ENCODE measurements around the gene TRAF3.

The TRAF3 gene

DNA sequence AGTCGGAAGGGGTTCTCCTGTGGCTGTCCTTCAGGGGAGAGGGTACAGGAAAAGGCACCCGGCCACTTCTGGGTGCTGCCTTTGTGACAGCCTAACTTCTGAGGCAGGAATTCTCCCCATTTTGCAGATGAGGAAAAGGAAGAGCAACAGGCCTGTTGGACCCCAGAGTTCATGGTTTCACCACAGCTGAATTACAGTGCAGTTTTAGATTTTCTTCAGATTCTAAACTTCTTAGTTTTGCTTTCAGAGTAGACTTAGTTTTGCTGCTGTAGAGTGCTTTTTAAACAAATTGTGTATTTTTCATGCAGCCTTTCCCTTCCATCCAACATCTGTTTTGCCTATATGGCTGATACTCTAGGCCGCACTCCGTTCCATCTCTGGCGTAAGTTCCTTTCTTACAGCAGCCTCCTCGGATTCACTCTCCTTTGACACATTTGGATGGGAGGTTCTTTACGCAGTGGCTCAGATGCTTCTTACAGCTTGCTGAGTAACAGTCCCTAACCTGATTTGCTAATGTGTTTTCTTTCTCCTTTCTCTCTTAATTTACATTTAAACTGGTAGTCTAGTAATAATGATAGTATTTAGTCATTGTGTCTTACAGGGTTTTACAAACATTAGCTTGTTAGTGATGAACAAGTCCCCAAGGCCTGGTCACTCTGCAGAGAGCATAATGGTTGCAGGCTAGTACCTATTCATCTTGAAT, 7.8 kb downstream of the TRAF3 start:
- Histone ChIP-seq H3K9ac (ENCODE audit: low read length) (no peak overlapping the region), H3K56ac (ENCODE audit: low read length) (no peak overlapping the region), H3K4me1 (ENCODE audit: control insufficient read depth, low read depth, low read length) (no peaks in the 10 kb centered on the region), H3K18ac (ENCODE audit: low read length) (no peak overlapping the region), H3K27me3 (ENCODE audit: insufficient read depth, low read length, poor library complexity) (no peaks in the 10 kb centered on the region), H2BK15ac (replicated peaks; ENCODE audit: low read depth) (no peak overlapping the region), H2BK120ac (ENCODE audit: low read depth, low read length) (no peak overlapping the region), H3K27ac (ENCODE audit: low read depth, low read length) (no peak overlapping the region), H3K79me1 (ENCODE audit: low read length) (peaks cover 8% of the 10 kb centered on the region), H3K4me2 (ENCODE audit: low read length) (no peak overlapping the region), H3K79me2 (ENCODE audit: control insufficient read depth, insufficient read depth, low read length) (no peaks in the 10 kb centered on the region), H2AK5ac (ENCODE audit: low read length) (no peak overlapping the region), H3K4me3 (ENCODE audit: low read length) (no peak overlapping the region), H3K4ac (ENCODE audit: low read depth, low read length) (no peak overlapping the region), H4K5ac (ENCODE audit: low read length) (no peak overlapping the region), H3K23ac (ENCODE audit: low read length) (no peak overlapping the region), H4K8ac (ENCODE audit: low read depth, low read length) (no peak overlapping the region), H3K36me3 (ENCODE audit: control insufficient read depth, insufficient read depth, low read length) (no peaks in the 10 kb centered on the region), H2BK5ac (ENCODE audit: low read length) (no peak overlapping the region)
- no CpG with 5 or more reads among the region's 7 CpGs for WGBS (ENCODE audit: extremely low coverage, insufficient coverage, low lambda C conversion rate)
- no peak for DNase-seq

DNA sequence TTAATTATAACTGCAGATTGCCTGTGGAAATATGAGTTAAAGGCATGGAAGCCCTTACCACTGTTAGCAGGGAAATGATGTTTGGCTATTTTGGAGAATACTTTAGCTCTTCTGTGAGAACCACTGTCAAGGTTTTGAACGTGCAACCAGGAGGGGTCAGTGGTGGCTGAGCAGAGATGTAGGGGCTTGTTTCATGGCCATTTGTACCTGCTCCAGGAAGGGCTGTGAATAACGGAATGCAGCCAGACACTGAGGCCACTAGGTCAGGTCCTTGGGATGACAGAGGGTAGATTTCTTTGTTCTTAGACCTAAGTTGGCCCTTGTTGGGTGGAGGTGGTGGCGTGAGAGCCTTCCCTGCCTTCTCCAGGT, 8.3 kb downstream of the TRAF3 start:
- H3K56ac ChIP-seq (ENCODE audit: low read length), result no peak overlapping the region
- H2BK15ac ChIP-seq (replicated peaks; ENCODE audit: low read depth), result no peak overlapping the region
- no peak overlapping the region for H3K4me3 ChIP-seq (ENCODE audit: low read length)
- H3K4me1 ChIP-seq (ENCODE audit: control insufficient read depth, low read depth, low read length), result no peaks in the 10 kb centered on the region
- no peak overlapping the region for H4K8ac ChIP-seq (ENCODE audit: low read depth, low read length)
- no peak overlapping the region for H4K5ac ChIP-seq (ENCODE audit: low read length)
- no peak overlapping the region for H3K27ac ChIP-seq (ENCODE audit: low read depth, low read length)
- no peak overlapping the region for H3K4me2 ChIP-seq (ENCODE audit: low read length)
- no peak overlapping the region for H3K4ac ChIP-seq (ENCODE audit: low read depth, low read length)
- no peak overlapping the region for H3K9ac ChIP-seq (ENCODE audit: low read length)
- H2AK5ac ChIP-seq (ENCODE audit: low read length), result no peak overlapping the region
- no peak overlapping the region for H2BK120ac ChIP-seq (ENCODE audit: low read depth, low read length)
- no peak for DNase-seq
- H3K27me3 ChIP-seq (ENCODE audit: insufficient read depth, low read length, poor library complexity), result no peaks in the 10 kb centered on the region
- no peak overlapping the region for H3K23ac ChIP-seq (ENCODE audit: low read length)
- H2BK5ac ChIP-seq (ENCODE audit: low read length), result no peak overlapping the region
- H3K36me3 ChIP-seq (ENCODE audit: control insufficient read depth, insufficient read depth, low read length), result no peaks in the 10 kb centered on the region
- no peaks in the 10 kb centered on the region for H3K79me2 ChIP-seq (ENCODE audit: control insufficient read depth, insufficient read depth, low read length)
- peaks cover 8% of the 10 kb centered on the region for H3K79me1 ChIP-seq (ENCODE audit: low read length)
- WGBS (ENCODE audit: extremely low coverage, insufficient coverage, low lambda C conversion rate), result no CpG with 5 or more reads among the region's 3 CpGs
- H3K18ac ChIP-seq (ENCODE audit: low read length), result no peak overlapping the region

- no peaks in the 10 kb centered on the region for H3K27me3 ChIP-seq (ENCODE audit: insufficient read depth, low read length, poor library complexity)
- H3K4me2 ChIP-seq (ENCODE audit: low read length), result no peak overlapping the region
- no peak overlapping the region for H3K9ac ChIP-seq (ENCODE audit: low read length)
- H2BK120ac ChIP-seq (ENCODE audit: low read depth, low read length), result no peak overlapping the region
- H3K79me1 ChIP-seq (ENCODE audit: low read length), result peaks cover 6% of the 10 kb centered on the region
- H3K27ac ChIP-seq (ENCODE audit: low read depth, low read length), result no peak overlapping the region
- no peak overlapping the region for H3K23ac ChIP-seq (ENCODE audit: low read length)
- H3K36me3 ChIP-seq (ENCODE audit: control insufficient read depth, insufficient read depth, low read length), result no peaks in the 10 kb centered on the region
- no peak overlapping the region for H3K4ac ChIP-seq (ENCODE audit: low read depth, low read length)
- no peak overlapping the region for H3K4me3 ChIP-seq (ENCODE audit: low read length)
- H3K56ac ChIP-seq (ENCODE audit: low read length), result no peak overlapping the region
- no peak overlapping the region for H4K5ac ChIP-seq (ENCODE audit: low read length)
- no peak for DNase-seq
- WGBS (ENCODE audit: extremely low coverage, insufficient coverage, low lambda C conversion rate), result no CpG with 5 or more reads among the region's 4 CpGs
- no peaks in the 10 kb centered on the region for H3K4me1 ChIP-seq (ENCODE audit: control insufficient read depth, low read depth, low read length)
- H3K79me2 ChIP-seq (ENCODE audit: control insufficient read depth, insufficient read depth, low read length), result no peaks in the 10 kb centered on the region
- no peak overlapping the region for H2BK15ac ChIP-seq (replicated peaks; ENCODE audit: low read depth)
- H2AK5ac ChIP-seq (ENCODE audit: low read length), result no peak overlapping the region
- H4K8ac ChIP-seq (ENCODE audit: low read depth, low read length), result no peak overlapping the region
- H2BK5ac ChIP-seq (ENCODE audit: low read length), result no peak overlapping the region
- no peak overlapping the region for H3K18ac ChIP-seq (ENCODE audit: low read length)
Observed at GRCh38 chr14:102786768-102787167, 9.5 kb downstream of the TRAF3 start.

- DNase-seq, result no peak
- Histone ChIP-seq H3K27me3 (ENCODE audit: insufficient read depth, low read length, poor library complexity) (no peaks in the 10 kb centered on the region), H3K56ac (ENCODE audit: low read length) (no peak overlapping the region), H3K4me1 (ENCODE audit: control insufficient read depth, low read depth, low read length) (no peaks in the 10 kb centered on the region), H2BK15ac (replicated peaks; ENCODE audit: low read depth) (no peak overlapping the region), H2BK120ac (ENCODE audit: low read depth, low read length) (no peak overlapping the region), H4K8ac (ENCODE audit: low read depth, low read length) (no peak overlapping the region), H3K79me1 (ENCODE audit: low read length) (peaks cover 5% of the 10 kb centered on the region), H3K36me3 (ENCODE audit: control insufficient read depth, insufficient read depth, low read length) (no peaks in the 10 kb centered on the region), H3K4me2 (ENCODE audit: low read length) (no peak overlapping the region), H3K4me3 (ENCODE audit: low read length) (no peak overlapping the region), H3K4ac (ENCODE audit: low read depth, low read length) (no peak overlapping the region), H3K27ac (ENCODE audit: low read depth, low read length) (no peak overlapping the region), H2AK5ac (ENCODE audit: low read length) (no peak overlapping the region), H4K5ac (ENCODE audit: low read length) (no peak overlapping the region), H3K9ac (ENCODE audit: low read length) (no peak overlapping the region), H3K79me2 (ENCODE audit: control insufficient read depth, insufficient read depth, low read length) (no peaks in the 10 kb centered on the region), H3K23ac (ENCODE audit: low read length) (no peak overlapping the region), H2BK5ac (ENCODE audit: low read length) (no peak overlapping the region), H3K18ac (ENCODE audit: low read length) (no peak overlapping the region)
- WGBS (ENCODE audit: extremely low coverage, insufficient coverage, low lambda C conversion rate), result no CpG with 5 or more reads among the region's 5 CpGs
Observed at GRCh38 chr14:102789349-102789748, 12.1 kb downstream of the TRAF3 start.

DNA sequence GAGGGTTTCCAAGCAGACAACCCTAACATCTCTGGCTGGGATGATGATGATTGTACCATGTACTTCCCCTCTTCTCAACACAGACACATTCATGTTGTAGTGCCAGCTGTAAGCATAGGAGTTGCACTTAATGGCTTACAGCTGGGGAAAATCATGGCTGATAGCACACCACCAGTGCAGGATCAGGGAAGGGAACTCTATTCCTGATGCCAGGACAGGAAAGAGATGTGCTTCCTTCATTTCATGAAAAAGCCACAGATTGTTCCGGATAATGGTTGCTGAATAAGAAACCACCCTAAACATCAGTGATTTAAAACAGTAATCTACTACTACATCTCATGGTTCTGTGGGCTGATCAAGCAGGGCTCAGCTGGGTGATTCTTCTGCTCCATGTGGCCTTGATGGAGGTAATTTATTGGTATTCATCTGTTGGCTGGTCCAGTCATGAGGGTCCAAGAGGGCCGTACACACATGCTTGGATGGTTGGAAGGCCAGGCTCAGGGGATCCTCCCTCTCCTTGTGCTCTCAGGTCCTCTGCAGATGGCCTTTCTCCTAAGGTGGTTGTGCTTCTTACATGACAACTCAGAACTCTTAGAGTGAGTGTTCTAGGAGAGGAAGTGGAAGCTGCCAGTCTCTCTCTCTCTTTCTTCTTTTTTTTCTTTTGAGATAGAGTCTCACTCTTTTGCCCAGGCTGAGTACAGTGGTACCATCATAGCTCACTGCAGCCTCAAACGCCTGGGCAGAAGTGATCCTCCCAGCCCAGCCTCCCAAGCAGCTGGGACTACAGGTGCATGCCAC, 16.5 kb downstream of the TRAF3 start:
- H4K5ac ChIP-seq (ENCODE audit: low read length), result no peak overlapping the region
- H3K27ac ChIP-seq (ENCODE audit: low read depth, low read length), result no peak overlapping the region
- no peak overlapping the region for H3K4ac ChIP-seq (ENCODE audit: low read depth, low read length)
- no peak for DNase-seq
- H3K23ac ChIP-seq (ENCODE audit: low read length), result no peak overlapping the region
- H3K36me3 ChIP-seq (ENCODE audit: control insufficient read depth, insufficient read depth, low read length), result no peaks in the 10 kb centered on the region
- no peak overlapping the region for H3K4me2 ChIP-seq (ENCODE audit: low read length)
- no peak overlapping the region for H3K18ac ChIP-seq (ENCODE audit: low read length)
- H3K56ac ChIP-seq (ENCODE audit: low read length), result no peak overlapping the region
- H3K4me1 ChIP-seq (ENCODE audit: control insufficient read depth, low read depth, low read length), result no peaks in the 10 kb centered on the region
- no CpG with 5 or more reads among the region's 3 CpGs for WGBS (ENCODE audit: extremely low coverage, insufficient coverage, low lambda C conversion rate)
- no peaks in the 10 kb centered on the region for H3K27me3 ChIP-seq (ENCODE audit: insufficient read depth, low read length, poor library complexity)
- no peak overlapping the region for H2BK120ac ChIP-seq (ENCODE audit: low read depth, low read length)
- no peak overlapping the region for H4K8ac ChIP-seq (ENCODE audit: low read depth, low read length)
- H2BK5ac ChIP-seq (ENCODE audit: low read length), result no peak overlapping the region
- H3K4me3 ChIP-seq (ENCODE audit: low read length), result no peak overlapping the region
- H3K9ac ChIP-seq (ENCODE audit: low read length), result no peak overlapping the region
- H2BK15ac ChIP-seq (replicated peaks; ENCODE audit: low read depth), result no peak overlapping the region
- peaks cover 3% of the 10 kb centered on the region for H3K79me1 ChIP-seq (ENCODE audit: low read length)
- no peaks in the 10 kb centered on the region for H3K79me2 ChIP-seq (ENCODE audit: control insufficient read depth, insufficient read depth, low read length)
- no peak overlapping the region for H2AK5ac ChIP-seq (ENCODE audit: low read length)
